ENCODE measurements around the gene CD79B. TPM values are rescaled to one million over a fixed set of nuclear protein-coding genes. Genes with fewer than 3 reads are reported as not detected.

The CD79B gene
- total and polyA plus RNA-seq, 2 of the 13 experiments (the other 11 are each of a cell fraction or from before 2014, with no cell fraction given): not detected

DNA sequence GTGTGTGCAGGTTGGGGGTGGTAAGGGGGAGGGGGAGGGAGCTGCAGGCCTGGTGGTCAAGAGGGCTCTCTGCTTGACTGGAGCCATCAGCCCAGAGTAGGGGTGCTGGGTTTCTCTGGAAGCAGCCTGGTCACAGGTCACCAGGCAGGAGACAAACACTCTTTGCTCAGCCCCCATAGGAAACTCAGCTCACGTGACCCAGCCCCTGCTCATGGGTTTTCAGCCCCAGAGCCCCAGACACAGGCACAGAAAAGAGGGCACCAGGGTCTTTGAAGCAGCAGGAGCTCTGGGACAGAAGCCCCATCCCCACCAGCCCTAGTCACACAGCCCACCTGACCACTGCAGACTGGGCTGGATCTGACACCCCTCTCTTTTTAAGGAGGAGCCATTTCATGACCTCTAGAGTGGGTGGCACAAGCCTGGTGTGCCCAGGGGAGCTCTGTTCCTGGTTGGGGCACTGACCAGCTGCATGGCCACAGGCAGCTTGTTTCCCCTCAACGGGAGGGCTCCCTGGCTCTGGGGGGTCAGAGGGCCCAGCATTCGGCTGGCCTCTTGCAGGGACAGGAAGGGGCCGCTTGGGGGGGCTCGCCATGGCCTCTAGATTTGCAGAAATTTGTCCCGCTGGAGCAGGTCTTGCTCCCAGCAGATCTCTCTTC is 13.8 kb upstream of the CD79B start (continued):
- TF ChIP-seq, protein P1, sequence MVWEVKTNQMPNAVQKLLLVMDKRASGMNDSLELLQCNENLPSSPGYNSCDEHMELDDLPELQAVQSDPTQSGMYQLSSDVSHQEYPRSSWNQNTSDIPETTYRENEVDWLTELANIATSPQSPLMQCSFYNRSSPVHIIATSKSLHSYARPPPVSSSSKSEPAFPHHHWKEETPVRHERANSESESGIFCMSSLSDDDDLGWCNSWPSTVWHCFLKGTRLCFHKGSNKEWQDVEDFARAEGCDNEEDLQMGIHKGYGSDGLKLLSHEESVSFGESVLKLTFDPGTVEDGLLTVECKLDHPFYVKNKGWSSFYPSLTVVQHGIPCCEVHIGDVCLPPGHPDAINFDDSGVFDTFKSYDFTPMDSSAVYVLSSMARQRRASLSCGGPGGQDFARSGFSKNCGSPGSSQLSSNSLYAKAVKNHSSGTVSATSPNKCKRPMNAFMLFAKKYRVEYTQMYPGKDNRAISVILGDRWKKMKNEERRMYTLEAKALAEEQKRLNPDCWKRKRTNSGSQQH (CRISPR knock-in tag; IDR thresholded peaks at IDR 0.05; ENCODE audit: low read depth): no peak
- TF ChIP-seq ZBTB7A (CRISPR knock-in tag; IDR thresholded peaks at IDR 0.05) (peak; percentile 64), ZFP41 (CRISPR knock-in tag; IDR thresholded peaks at IDR 0.05; ENCODE audit: borderline replicate concordance) (no peak; the same call in 1 of the 2 replicates), MIER3 (CRISPR knock-in tag; IDR thresholded peaks at IDR 0.05; ENCODE audit: borderline replicate concordance) (no peak), GTF3A (CRISPR knock-in tag; conservative IDR thresholded peaks at IDR 0.05) (no peak), ZBTB2 (CRISPR knock-in tag; IDR thresholded peaks at IDR 0.05; ENCODE audit: low read depth) (no peak), JARID2 (CRISPR knock-in tag; IDR thresholded peaks at IDR 0.05; ENCODE audit: insufficient replicate concordance) (no peak), DR1 (CRISPR knock-in tag; IDR thresholded peaks at IDR 0.05) (no peak), ZNF576 (CRISPR knock-in tag; IDR thresholded peaks at IDR 0.05) (0 out of 2 replicates have a peak, but pooled peaks have one; percentile 17), ZNF451 (CRISPR knock-in tag; IDR thresholded peaks at IDR 0.05) (no peak), TBX2 (CRISPR knock-in tag; IDR thresholded peaks at IDR 0.05; ENCODE audit: borderline replicate concordance) (no peak), FUBP1 (CRISPR knock-in tag; IDR thresholded peaks at IDR 0.05; ENCODE audit: borderline replicate concordance) (no peak), FOXA1 (IDR thresholded peaks at IDR 0.05) (no peak), FOXA1 (CRISPR knock-in tag; IDR thresholded peaks at IDR 0.05) (no peak), TAF1 (CRISPR knock-in tag; IDR thresholded peaks at IDR 0.05) (peak; percentile 4; the same call in 1 of the 2 replicates)
- TF ChIP-seq, protein P2, sequence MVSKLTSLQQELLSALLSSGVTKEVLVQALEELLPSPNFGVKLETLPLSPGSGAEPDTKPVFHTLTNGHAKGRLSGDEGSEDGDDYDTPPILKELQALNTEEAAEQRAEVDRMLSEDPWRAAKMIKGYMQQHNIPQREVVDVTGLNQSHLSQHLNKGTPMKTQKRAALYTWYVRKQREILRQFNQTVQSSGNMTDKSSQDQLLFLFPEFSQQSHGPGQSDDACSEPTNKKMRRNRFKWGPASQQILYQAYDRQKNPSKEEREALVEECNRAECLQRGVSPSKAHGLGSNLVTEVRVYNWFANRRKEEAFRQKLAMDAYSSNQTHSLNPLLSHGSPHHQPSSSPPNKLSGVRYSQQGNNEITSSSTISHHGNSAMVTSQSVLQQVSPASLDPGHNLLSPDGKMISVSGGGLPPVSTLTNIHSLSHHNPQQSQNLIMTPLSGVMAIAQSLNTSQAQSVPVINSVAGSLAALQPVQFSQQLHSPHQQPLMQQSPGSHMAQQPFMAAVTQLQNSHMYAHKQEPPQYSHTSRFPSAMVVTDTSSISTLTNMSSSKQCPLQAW (CRISPR knock-in tag; IDR thresholded peaks at IDR 0.05): peak; percentile 65
- TF ChIP-seq, protein P3, sequence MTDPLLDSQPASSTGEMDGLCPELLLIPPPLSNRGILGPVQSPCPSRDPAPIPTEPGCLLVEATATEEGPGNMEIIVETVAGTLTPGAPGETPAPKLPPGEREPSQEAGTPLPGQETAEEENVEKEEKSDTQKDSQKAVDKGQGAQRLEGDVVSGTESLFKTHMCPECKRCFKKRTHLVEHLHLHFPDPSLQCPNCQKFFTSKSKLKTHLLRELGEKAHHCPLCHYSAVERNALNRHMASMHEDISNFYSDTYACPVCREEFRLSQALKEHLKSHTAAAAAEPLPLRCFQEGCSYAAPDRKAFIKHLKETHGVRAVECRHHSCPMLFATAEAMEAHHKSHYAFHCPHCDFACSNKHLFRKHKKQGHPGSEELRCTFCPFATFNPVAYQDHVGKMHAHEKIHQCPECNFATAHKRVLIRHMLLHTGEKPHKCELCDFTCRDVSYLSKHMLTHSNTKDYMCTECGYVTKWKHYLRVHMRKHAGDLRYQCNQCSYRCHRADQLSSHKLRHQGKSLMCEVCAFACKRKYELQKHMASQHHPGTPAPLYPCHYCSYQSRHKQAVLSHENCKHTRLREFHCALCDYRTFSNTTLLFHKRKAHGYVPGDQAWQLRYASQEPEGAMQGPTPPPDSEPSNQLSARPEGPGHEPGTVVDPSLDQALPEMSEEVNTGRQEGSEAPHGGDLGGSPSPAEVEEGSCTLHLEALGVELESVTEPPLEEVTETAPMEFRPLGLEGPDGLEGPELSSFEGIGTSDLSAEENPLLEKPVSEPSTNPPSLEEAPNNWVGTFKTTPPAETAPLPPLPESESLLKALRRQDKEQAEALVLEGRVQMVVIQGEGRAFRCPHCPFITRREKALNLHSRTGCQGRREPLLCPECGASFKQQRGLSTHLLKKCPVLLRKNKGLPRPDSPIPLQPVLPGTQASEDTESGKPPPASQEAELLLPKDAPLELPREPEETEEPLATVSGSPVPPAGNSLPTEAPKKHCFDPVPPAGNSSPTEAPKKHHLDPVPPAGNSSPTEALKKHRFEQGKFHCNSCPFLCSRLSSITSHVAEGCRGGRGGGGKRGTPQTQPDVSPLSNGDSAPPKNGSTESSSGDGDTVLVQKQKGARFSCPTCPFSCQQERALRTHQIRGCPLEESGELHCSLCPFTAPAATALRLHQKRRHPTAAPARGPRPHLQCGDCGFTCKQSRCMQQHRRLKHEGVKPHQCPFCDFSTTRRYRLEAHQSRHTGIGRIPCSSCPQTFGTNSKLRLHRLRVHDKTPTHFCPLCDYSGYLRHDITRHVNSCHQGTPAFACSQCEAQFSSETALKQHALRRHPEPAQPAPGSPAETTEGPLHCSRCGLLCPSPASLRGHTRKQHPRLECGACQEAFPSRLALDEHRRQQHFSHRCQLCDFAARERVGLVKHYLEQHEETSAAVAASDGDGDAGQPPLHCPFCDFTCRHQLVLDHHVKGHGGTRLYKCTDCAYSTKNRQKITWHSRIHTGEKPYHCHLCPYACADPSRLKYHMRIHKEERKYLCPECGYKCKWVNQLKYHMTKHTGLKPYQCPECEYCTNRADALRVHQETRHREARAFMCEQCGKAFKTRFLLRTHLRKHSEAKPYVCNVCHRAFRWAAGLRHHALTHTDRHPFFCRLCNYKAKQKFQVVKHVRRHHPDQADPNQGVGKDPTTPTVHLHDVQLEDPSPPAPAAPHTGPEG (CRISPR knock-in tag; IDR thresholded peaks at IDR 0.05): no peak
